Measurements from ENCODE around the gene HECTD1.

HECTD1 gene

GRCh38 chr14:31126680-31127079 is 80.9 kb downstream of the HECTD1 start:
- TF ChIP-seq CTCF (IDR thresholded peaks at IDR 0.05; ENCODE audit: borderline replicate concordance, insufficient read depth, low read depth, low read length) = no peak
- H3K4me3 ChIP-seq (ENCODE audit: low read depth, low read length) = no peak overlapping the region

GRCh38 chr14:31125231-31125630 is 82.4 kb downstream of the HECTD1 start:
- H3K4me3 ChIP-seq (ENCODE audit: low read depth, low read length) = no peak overlapping the region
- TF ChIP-seq CTCF (IDR thresholded peaks at IDR 0.05; ENCODE audit: borderline replicate concordance, insufficient read depth, low read depth, low read length) = no peak

- TF ChIP-seq CTCF (IDR thresholded peaks at IDR 0.05; ENCODE audit: borderline replicate concordance, insufficient read depth, low read depth, low read length) = no peak
- H3K4me3 ChIP-seq (ENCODE audit: low read depth, low read length) = no peak overlapping the region
Measured at GRCh38 chr14:31124197-31124596, 83.4 kb downstream of the HECTD1 start.

GRCh38 chr14:31122921-31123320 is 84.7 kb downstream of the HECTD1 start:
- TF ChIP-seq CTCF (IDR thresholded peaks at IDR 0.05; ENCODE audit: borderline replicate concordance, insufficient read depth, low read depth, low read length) = no peak
- H3K4me3 ChIP-seq (ENCODE audit: low read depth, low read length) = no peak overlapping the region

GRCh38 chr14:31122098-31122611 is 85.4 kb downstream of the HECTD1 start:
- no peak for TF ChIP-seq CTCF (IDR thresholded peaks at IDR 0.05; ENCODE audit: borderline replicate concordance, insufficient read depth, low read depth, low read length)
- no peak overlapping the region for H3K4me3 ChIP-seq (ENCODE audit: low read depth, low read length)

GRCh38 chr14:31118892-31119291 is 88.7 kb downstream of the HECTD1 start:
- no peak overlapping the region for H3K4me3 ChIP-seq (ENCODE audit: low read depth, low read length)
- TF ChIP-seq CTCF (IDR thresholded peaks at IDR 0.05; ENCODE audit: borderline replicate concordance, insufficient read depth, low read depth, low read length) = no peak

- TF ChIP-seq CTCF (IDR thresholded peaks at IDR 0.05; ENCODE audit: borderline replicate concordance, insufficient read depth, low read depth, low read length) = no peak
- H3K4me3 ChIP-seq (ENCODE audit: low read depth, low read length) = no peak overlapping the region
Measured at GRCh38 chr14:31113794-31114193, 93.8 kb downstream of the HECTD1 start.
